SH-SY5Y (cell line): ENCODE results near the gene LCE1B.

Source experiments
- GATA2 ChIP-seq: IDR thresholded peaks from 2 replicates; pipeline ENCODE4 v1.6.1; 2011; ENCODE audit warnings: mild to moderate bottlenecking, low read depth, low read length
- GATA3 ChIP-seq: IDR thresholded peaks from 2 replicates; pipeline ENCODE4 v1.6.1; 2011; ENCODE audit warnings: low read depth, mild to moderate bottlenecking, low read length, moderate library complexity

- TF ChIP-seq GATA2 = no peak
- no peak for TF ChIP-seq GATA3
Measured at GRCh38 chr1:152824964-152825363, 13.2 kb downstream of the LCE1B start.
